HepG2 (cell line): ENCODE results near the gene AHCYL1. TPM values are rescaled to one million over a fixed set of nuclear protein-coding genes. Genes with fewer than 3 reads are reported as not detected.

Experiments
- ATAC-seq: fragments of 200-7000 bp; cut with Tn5 transposase; 3 replicates; pipeline ENCODE4 v1.9.1; 2020; ENCODE audit warnings: mild to moderate bottlenecking, moderate library complexity
- Bru-seq: library from RNA; stranded (reverse); fragments of 400-500 nt; gene quantifications from one replicate; lab custom pipeline; 2021; lab: Mats Ljungman, UMichigan
- BruChase-seq, 2 experiments: library from RNA; stranded (reverse); fragments of 400-500 nt; gene quantifications; one replicate each; lab custom pipeline; 2021; lab: Mats Ljungman, UMichigan
- BruUV-seq: library from RNA; stranded (reverse); fragments of 400-500 nt; replicated peaks from 2 replicates; lab custom pipeline; 2021; lab: Mats Ljungman, UMichigan
- CTCF ChIA-PET: fragments of 300-600 bp; formaldehyde crosslinking; extraction: SDS; loops from one replicate; lab custom pipeline; 2021; ENCODE audit warnings: low total read pairs, inconsistent platforms, low intra/inter-chr PET ratio; lab: Yijun Ruan, JAX
- POLR2A ChIA-PET: fragments of 350-600 bp; sonication (Branson Sonifier 250); formaldehyde crosslinking; loops from one replicate; lab custom pipeline; 2020; ENCODE audit warnings: antibody characterized with exemption, inconsistent platforms; lab: Yijun Ruan, JAX
- DNase-seq: peaks from one replicate; pipeline ENCODE4 v3.0.0-alpha.2; 2015; ENCODE audit warnings: low spot score
- FAIRE-seq: peaks from 3 replicates; lab custom pipeline; 2011; peaks lifted over from hg19 to GRCh38; lab: Jason Lieb, UNC
- H2AFZ ChIP-seq: one replicate; pipeline ENCODE4 v1.6.1; 2011; ENCODE audit warnings: low read length, inconsistent platforms
- H3K27ac ChIP-seq: fragments of 300-600 bp; 3 replicates; pipeline ENCODE4 v1.8.0; 2011; ENCODE audit warnings: mixed run types, mild to moderate bottlenecking, mixed read lengths, low read length, inconsistent platforms; ENCODE audit not compliant: insufficient read depth; ENCODE audit errors: extremely low read length
- H3K27me3 ChIP-seq, 2 experiments: fragments of 200-600 bp in 1 of 2; 2 replicates in 1 of 2; 3 replicates in 1 of 2; pipeline versions ENCODE4 v1.6.0 to v1.8.0; 2011; ENCODE audit warnings: low read length in 2 of 2, mild to moderate bottlenecking in 2 of 2, moderate library complexity in 2 of 2, inconsistent platforms in 1 of 2; ENCODE audit not compliant: insufficient read depth in 2 of 2, control insufficient read depth in 1 of 2
- H3K36me3 ChIP-seq, 2 experiments: fragments of 200-600 bp in 1 of 2; replicated peaks in 1 of 2; 2 replicates in 1 of 2; 3 replicates in 1 of 2; pipeline versions ENCODE4 v1.5.1 to v1.8.0; 2011; ENCODE audit warnings: low read length in 2 of 2, inconsistent platforms in 1 of 2; ENCODE audit not compliant: insufficient read depth in 2 of 2, control insufficient read depth in 1 of 2
- H3K4me1 ChIP-seq: 2 replicates; pipeline ENCODE4 v1.5.1; 2012; ENCODE audit warnings: low read length, inconsistent platforms; ENCODE audit not compliant: insufficient read depth
- H3K4me2 ChIP-seq: 2 replicates; pipeline ENCODE4 v1.6.0; 2011; ENCODE audit warnings: low read depth, low read length, inconsistent platforms
- H3K4me3 ChIP-seq, 3 experiments: fragments of 200-600 bp in 1 of 3; sonication (generic), shearing (Covaris generic) in 1 of 3; replicated peaks in 1 of 3; 2 replicates each; pipeline ENCODE4 v1.5.1; 2011 to 2016; ENCODE audit warnings: low read length in 3 of 3, inconsistent platforms in 2 of 3, low read depth in 2 of 3, mild to moderate bottlenecking in 2 of 3, control low read depth in 1 of 3, mixed read lengths in 1 of 3; ENCODE audit not compliant: insufficient read depth in 1 of 3
- H3K79me2 ChIP-seq: one replicate; pipeline ENCODE4 v1.6.1; 2011; ENCODE audit warnings: low read length, inconsistent platforms; ENCODE audit not compliant: insufficient read depth
- H3K9ac ChIP-seq: 2 replicates; pipeline ENCODE4 v1.6.0; 2011; ENCODE audit warnings: mild to moderate bottlenecking, low read depth, low read length, inconsistent platforms; ENCODE audit not compliant: insufficient read depth
- H3K9me3 ChIP-seq: 2 replicates; pipeline ENCODE4 v1.5.1; 2012; ENCODE audit warnings: mild to moderate bottlenecking, low read length
- H4K20me1 ChIP-seq: 2 replicates; pipeline ENCODE4 v1.6.0; 2011; ENCODE audit warnings: inconsistent platforms, mild to moderate bottlenecking, low read length, moderate library complexity; ENCODE audit not compliant: insufficient read depth
- ATF1 ChIP-seq: IDR thresholded peaks from 2 replicates; pipeline ENCODE4 v1.6.1; 2016; ENCODE audit warnings: mild to moderate bottlenecking, control low read depth
- CTCF ChIP-seq: sonication (generic); formaldehyde crosslinking; IDR thresholded peaks from 2 replicates; pipeline ENCODE4 v1.5.0; 2020; ENCODE audit warnings: mild to moderate bottlenecking, missing genetic modification reagents, moderate library complexity
- FOXK1 ChIP-seq: sonication (generic); formaldehyde crosslinking; IDR thresholded peaks from 2 replicates; pipeline ENCODE4 v1.4.0; 2020; ENCODE audit warnings: low read depth, missing genetic modification reagents, borderline replicate concordance
- RNF2 ChIP-seq: fragments of 450-650 bp; conservative IDR thresholded peaks from 2 replicates; pipeline ENCODE4 v1.6.1; 2016; ENCODE audit warnings: low read depth
- SAFB2 ChIP-seq: sonication (generic); formaldehyde crosslinking; IDR thresholded peaks from 2 replicates; pipeline ENCODE4 v1.5.1; 2020; ENCODE audit warnings: missing genetic modification reagents, low read depth, mild to moderate bottlenecking, borderline replicate concordance
- ZFP91 ChIP-seq: sonication (generic); formaldehyde crosslinking; IDR thresholded peaks from 2 replicates; pipeline ENCODE4 v1.9.0; 2022; ENCODE audit warnings: missing genetic modification reagents, mild to moderate bottlenecking, borderline replicate concordance
- ZNF569 ChIP-seq: sonication (generic); formaldehyde crosslinking; IDR thresholded peaks from 2 replicates; pipeline ENCODE4 v1.5.0; 2020; ENCODE audit warnings: mild to moderate bottlenecking, missing genetic modification reagents, moderate library complexity, borderline replicate concordance
- ZNF639 ChIP-seq: conservative IDR thresholded peaks from 2 replicates; pipeline ENCODE4 v1.6.1; 2018; ENCODE audit warnings: missing genetic modification reagents
- ZNF746 ChIP-seq: sonication (generic); formaldehyde crosslinking; IDR thresholded peaks from 2 replicates; pipeline ENCODE4 v1.8.0; 2022; ENCODE audit warnings: mild to moderate bottlenecking, missing genetic modification reagents
- ZNF883 ChIP-seq: sonication (generic); formaldehyde crosslinking; IDR thresholded peaks from 2 replicates; pipeline ENCODE4 v1.5.1; 2020; ENCODE audit warnings: mild to moderate bottlenecking, missing genetic modification reagents; ENCODE audit errors: not compliant biosample characterization
- WGBS: methylation state at CpG from one replicate; pipeline ENCODE4 v1.1.6; 2017; ENCODE audit warnings: low lambda C conversion rate; 5-methylcytosine and 5-hydroxymethylcytosine counted together
- in situ Hi-C: cut with HindIII; loops from 2 replicates; pipeline ENCODE4 v1.10.0; 2017; ENCODE audit warnings: low pct_unique_long_range_greater_than_20kb; ENCODE audit not compliant: extremely low pct_ligation_motif_present
- intact Hi-C: fragments of 100-400 bp; cut with micrococcal nuclease; formaldehyde crosslinking; loops from one replicate; pipeline ENCODE4 v1.10.0; 2022; ENCODE audit not compliant: unreplicated experiment
- long read RNA-seq, 2 experiments: library from RNA in 1 of 2; library from polyadenylated mRNA in 1 of 2; stranded (forward) in 1 of 2; unstranded in 1 of 2; transcript quantifications; one replicate each; pipeline ENCODE4 v2.0.0, GENCODE V29; 2019 to 2022
- polyA minus RNA-seq, 3 experiments: library from RNA; depleted of rRNA, polyadenylated mRNA; stranded (reverse); fragments of >200 nt; gene quantifications; 2 replicates each; pipeline ENCODE4 v1.2.3, GENCODE V29; 2011; ENCODE audit warnings: low replicate concordance in 1 of 3
- polyA plus RNA-seq, 8 experiments: library from polyadenylated mRNA; depleted of rRNA in 3 of 8; stranded (reverse) in 7 of 8; unstranded in 1 of 8; fragments of >200 nt; fragmentation: Illumina TruSeq in 4 of 8; extraction: Trizol in 4 of 8; gene quantifications; 2 replicates each; pipeline versions ENCODE4 v1.2.1 to v1.2.3, GENCODE V29; 2011 to 2016; ENCODE audit warnings: low read depth in 4 of 8, missing spikeins in 1 of 8, mixed read lengths in 1 of 8; ENCODE audit not compliant: insufficient read depth in 1 of 8
- total RNA-seq, 5 experiments: library from RNA; depleted of rRNA; stranded (reverse); fragments of >200 nt; fragmentation: Illumina TruSeq; extraction: Trizol; gene quantifications; 2 replicates each; pipeline ENCODE4 v1.2.3, GENCODE V29; 2016; ENCODE audit warnings: low read depth in 1 of 5

Gene AHCYL1
- total RNA-seq (2016; rRNA removed; fragmentation: Illumina TruSeq; extraction: Trizol) (40.9 and 63.2 TPM in 2 replicates), polyA plus RNA-seq (2011; rRNA removed) (69.4 and 76.3 TPM in 2 replicates), polyA minus RNA-seq (2011; rRNA and poly(A)+ RNA removed; ENCODE audit: low replicate concordance) (45.5 and 101 TPM in 2 replicates), Bru-seq, nascent RNA (percentile 88 among the genes with signal in this experiment), BruChase-seq, experiment 1, labeled RNA remaining after a 6-hour chase (percentile 76 among the genes with signal in this experiment), BruChase-seq, experiment 2, labeled RNA remaining after a 2-hour chase (percentile 86 among the genes with signal in this experiment)
- 3.7 and 5.4 TPM in 2 replicates for total RNA-seq (2016; cell fraction: cytosol; rRNA removed; fragmentation: Illumina TruSeq; extraction: Trizol; ENCODE audit: low read depth)
- 40.0 and 59.5 TPM in 2 replicates for total RNA-seq (2016; cell fraction: insoluble cytoplasmic fraction; rRNA removed; fragmentation: Illumina TruSeq; extraction: Trizol)
- total RNA-seq (2016; cell fraction: membrane; rRNA removed; fragmentation: Illumina TruSeq; extraction: Trizol): 22.3 and 23.2 TPM in 2 replicates
- 37.9 and 43.8 TPM in 2 replicates for total RNA-seq (2016; cell fraction: nucleus; rRNA removed; fragmentation: Illumina TruSeq; extraction: Trizol)
- polyA plus RNA-seq (2011; cell fraction: cytosol; rRNA removed): 38.4 and 54.0 TPM in 2 replicates
- polyA plus RNA-seq (2011; cell fraction: nucleus; rRNA removed): 64.7 and 65.0 TPM in 2 replicates
- 76.2 and 86.9 TPM in 2 replicates for polyA plus RNA-seq (2012)
- 3.1 TPM in 2 replicates for polyA plus RNA-seq (2016; cell fraction: cytosol; fragmentation: Illumina TruSeq; extraction: Trizol; ENCODE audit: low read depth)
- 70.3 and 75.5 TPM in 2 replicates for polyA plus RNA-seq (2016; cell fraction: insoluble cytoplasmic fraction; fragmentation: Illumina TruSeq; extraction: Trizol; ENCODE audit: low read depth)
- 12.5 and 13.4 TPM in 2 replicates for polyA plus RNA-seq (2016; cell fraction: membrane; fragmentation: Illumina TruSeq; extraction: Trizol; ENCODE audit: low read depth)
- 70.7 and 72.2 TPM in 2 replicates for polyA plus RNA-seq (2016; cell fraction: nucleus; fragmentation: Illumina TruSeq; extraction: Trizol; ENCODE audit: insufficient read depth, low read depth)
- 37.5 and 49.8 TPM in 2 replicates for polyA minus RNA-seq (2011; cell fraction: cytosol; rRNA and poly(A)+ RNA removed)
- polyA minus RNA-seq (2011; cell fraction: nucleus; rRNA and poly(A)+ RNA removed): 38.5 and 46.5 TPM in 2 replicates
- long read RNA-seq, experiment 1, full-length matches to known transcripts: 3 of 10 reads
- long read RNA-seq, experiment 1, partial matches to known transcripts: 3 of 10 reads
- long read RNA-seq, experiment 1, other reads (novel, unspliced or antisense): 4 of 10 reads
- long read RNA-seq, experiment 2, full-length matches to known transcripts: 24 of 111 reads
- long read RNA-seq, experiment 2, partial matches to known transcripts: 82 of 111 reads
- long read RNA-seq, experiment 2, other reads (novel, unspliced or antisense): 5 of 111 reads

- Histone ChIP-seq H3K4me1 (peaks cover 86% of the 10 kb centered on the region), H3K9ac (peak within 1 kb of the TSS; percentile 90), H3K27me3 (no peaks in the 10 kb centered on the region; a peak in 1 of 5 replicates), H3K36me3 (no peaks in the 10 kb centered on the region), H3K79me2 (peaks cover 38% of the 10 kb centered on the region), H3K4me3 (peak within 1 kb of the TSS; percentile 81 to 94 (median 94)), H3K4me2 (peak within 1 kb of the TSS; percentile 96), H4K20me1 (peaks cover 3% of the 10 kb centered on the region; the same call in 1 of the 2 replicates), H2AFZ (peak within 1 kb of the TSS; percentile 79), H3K9me3 (no peaks in the 10 kb centered on the region), H3K27ac (peak within 1 kb of the TSS; percentile 87)
- DNase-seq (peak; percentile 95), ATAC-seq (peak; percentile 90), FAIRE-seq (peak; percentile 88)
- ChIA-PET POLR2A (interaction anchor here (0.7 to 3.7 kb wide), 23 partner anchors 19 to 436 kb away, joined by 3 to 67 read pairs (median 5); partner anchors contain the start of genes CSF1, EPS8L3, GNAI3 and GSTM3), CTCF (interaction anchor here (1.1 to 3.6 kb wide), 6 partner anchors 24 to 211 kb away, joined by 4 to 48 read pairs (median 8); no protein-coding TSS in a partner anchor)
- 0% methylated on average over 5 of the region's 79 CpGs for WGBS
- in situ Hi-C loops: loop anchor here (5.0 to 10.0 kb wide), 3 partner anchors 62 to 340 kb away; no protein-coding TSS in a partner anchor
- BruUV-seq: no TSS peak
- intact Hi-C loops: loop anchor here (1.0 to 10.0 kb wide), 6 partner anchors 24 to 440 kb away; partner anchors contain the start of genes GNAI3 and GSTM5
- TF ChIP-seq ZNF883 (CRISPR knock-in tag): peak; percentile 76
- TF ChIP-seq ZNF569 (CRISPR knock-in tag): no peak
- TF ChIP-seq ZNF746 (CRISPR knock-in tag): peak; percentile 56; the same call in 1 of the 2 replicates
- peak; percentile 62; the same call in 1 of the 2 replicates for TF ChIP-seq RNF2
- TF ChIP-seq SAFB2 (CRISPR knock-in tag): peak; percentile 60; the same call in 1 of the 2 replicates
- TF ChIP-seq ZNF639 (CRISPR knock-in tag): peak; percentile 49; the same call in 1 of the 2 replicates
- TF ChIP-seq CTCF (CRISPR knock-in tag): peak; percentile 100
- peak; percentile 82; the same call in 1 of the 2 replicates for TF ChIP-seq FOXK1 (CRISPR knock-in tag)
- peak; percentile 88 for TF ChIP-seq ATF1 (CRISPR knock-in tag)
- peak; percentile 76 for TF ChIP-seq ZFP91
Observed at GRCh38 chr1:109984456-109985246, at the start of gene AHCYL1. Gene AHCYL1 (plus strand): TSS chr1:109984765. CDS start chr1:109985053, 288 bp downstream.
